HepG2 (cell line): ENCODE data around the gene CBLN3. TPM values are rescaled to one million over a fixed set of nuclear protein-coding genes. Genes with fewer than 3 reads are reported as not detected.

Experiments
- ATRX ChIP-seq: sonication (generic); formaldehyde crosslinking; IDR thresholded peaks from 2 replicates; pipeline ENCODE4 v1.4.0; 2020; ENCODE audit warnings: missing genetic modification reagents, borderline replicate concordance
- BORCS8-MEF2B ChIP-seq: sonication (generic); formaldehyde crosslinking; IDR thresholded peaks from 2 replicates; pipeline ENCODE4 v1.8.0; 2022; ENCODE audit warnings: mild to moderate bottlenecking, missing genetic modification reagents
- GATAD2A ChIP-seq: IDR thresholded peaks from 2 replicates; pipeline ENCODE4 v1.6.1; 2016
- KDM3A ChIP-seq: IDR thresholded peaks from 2 replicates; pipeline ENCODE4 v1.6.1; 2018; ENCODE audit warnings: low read depth, missing compliant biosample characterization
- NAIF1 ChIP-seq: sonication (generic); formaldehyde crosslinking; IDR thresholded peaks from 2 replicates; pipeline ENCODE4 v1.5.0; 2020; ENCODE audit warnings: mild to moderate bottlenecking, missing genetic modification reagents, borderline replicate concordance
- NPAS2 ChIP-seq: sonication (generic); formaldehyde crosslinking; IDR thresholded peaks from 2 replicates; pipeline ENCODE4 v1.8.0; 2022; ENCODE audit warnings: mild to moderate bottlenecking, missing genetic modification reagents, borderline replicate concordance
- TEF ChIP-seq: sonication (generic); formaldehyde crosslinking; IDR thresholded peaks from 2 replicates; pipeline ENCODE4 v1.5.0; 2020; ENCODE audit warnings: missing genetic modification reagents
- TFDP1 ChIP-seq: IDR thresholded peaks from 2 replicates; pipeline ENCODE4 v1.6.1; 2016; ENCODE audit warnings: missing compliant biosample characterization, missing genetic modification reagents, borderline replicate concordance
- YY1 ChIP-seq: IDR thresholded peaks from 2 replicates; pipeline ENCODE4 v1.6.1; 2011; ENCODE audit warnings: low read length, low read depth, moderate library complexity, mild to moderate bottlenecking; ENCODE audit not compliant: insufficient read depth, insufficient replicate concordance
- ZBTB49 ChIP-seq: sonication (generic); formaldehyde crosslinking; IDR thresholded peaks from 2 replicates; pipeline ENCODE4 v1.4.0; 2020; ENCODE audit warnings: missing genetic modification reagents, borderline replicate concordance
- ZNF275 ChIP-seq: sonication (generic); formaldehyde crosslinking; IDR thresholded peaks from 2 replicates; pipeline ENCODE4 v1.8.0; 2022; ENCODE audit warnings: missing genetic modification reagents, mild to moderate bottlenecking, inconsistent platforms, borderline replicate concordance
- ZNF333 ChIP-seq: sonication (generic); formaldehyde crosslinking; IDR thresholded peaks from 2 replicates; pipeline ENCODE4 v1.4.0; 2020; ENCODE audit warnings: mild to moderate bottlenecking, missing genetic modification reagents, borderline replicate concordance
- ZNF451 ChIP-seq: sonication (generic); formaldehyde crosslinking; IDR thresholded peaks from 2 replicates; pipeline ENCODE4 v1.5.0; 2020; ENCODE audit warnings: mild to moderate bottlenecking, missing genetic modification reagents
- polyA plus RNA-seq, 8 experiments: library from polyadenylated mRNA; depleted of rRNA in 3 of 8; stranded (reverse) in 7 of 8; unstranded in 1 of 8; fragments of >200 nt; fragmentation: Illumina TruSeq in 4 of 8; extraction: Trizol in 4 of 8; gene quantifications; 2 replicates each; pipeline versions ENCODE4 v1.2.1 to v1.2.3, GENCODE V29; 2011 to 2016; ENCODE audit warnings: low read depth in 4 of 8, missing spikeins in 1 of 8, mixed read lengths in 1 of 8; ENCODE audit not compliant: insufficient read depth in 1 of 8
- total RNA-seq, 5 experiments: library from RNA; depleted of rRNA; stranded (reverse); fragments of >200 nt; fragmentation: Illumina TruSeq; extraction: Trizol; gene quantifications; 2 replicates each; pipeline ENCODE4 v1.2.3, GENCODE V29; 2016; ENCODE audit warnings: low read depth in 1 of 5
- TF ChIP-seq, protein P1 (sequence below): sonication (generic); formaldehyde crosslinking; conservative IDR thresholded peaks from 2 replicates; pipeline ENCODE4 v1.4.0; 2020; ENCODE audit warnings: missing genetic modification reagents
- TF ChIP-seq, protein P2 (sequence below): sonication (generic); formaldehyde crosslinking; IDR thresholded peaks from 2 replicates; pipeline ENCODE4 v1.9.0; 2022; ENCODE audit warnings: missing genetic modification reagents, mild to moderate bottlenecking, borderline replicate concordance

Gene CBLN3
- total and polyA plus RNA-seq, 2 of the 13 experiments (the other 11 are each of a cell fraction or from before 2014, with no cell fraction given) = 0.66 to 0.98 TPM

GRCh38 chr14:24429395-24430142 is at the start of gene CBLN3, which contains the start of gene KHNYN (continued):
- peak; percentile 85 for TF ChIP-seq BORCS8-MEF2B (CRISPR knock-in tag)
- TF ChIP-seq, protein P1, sequence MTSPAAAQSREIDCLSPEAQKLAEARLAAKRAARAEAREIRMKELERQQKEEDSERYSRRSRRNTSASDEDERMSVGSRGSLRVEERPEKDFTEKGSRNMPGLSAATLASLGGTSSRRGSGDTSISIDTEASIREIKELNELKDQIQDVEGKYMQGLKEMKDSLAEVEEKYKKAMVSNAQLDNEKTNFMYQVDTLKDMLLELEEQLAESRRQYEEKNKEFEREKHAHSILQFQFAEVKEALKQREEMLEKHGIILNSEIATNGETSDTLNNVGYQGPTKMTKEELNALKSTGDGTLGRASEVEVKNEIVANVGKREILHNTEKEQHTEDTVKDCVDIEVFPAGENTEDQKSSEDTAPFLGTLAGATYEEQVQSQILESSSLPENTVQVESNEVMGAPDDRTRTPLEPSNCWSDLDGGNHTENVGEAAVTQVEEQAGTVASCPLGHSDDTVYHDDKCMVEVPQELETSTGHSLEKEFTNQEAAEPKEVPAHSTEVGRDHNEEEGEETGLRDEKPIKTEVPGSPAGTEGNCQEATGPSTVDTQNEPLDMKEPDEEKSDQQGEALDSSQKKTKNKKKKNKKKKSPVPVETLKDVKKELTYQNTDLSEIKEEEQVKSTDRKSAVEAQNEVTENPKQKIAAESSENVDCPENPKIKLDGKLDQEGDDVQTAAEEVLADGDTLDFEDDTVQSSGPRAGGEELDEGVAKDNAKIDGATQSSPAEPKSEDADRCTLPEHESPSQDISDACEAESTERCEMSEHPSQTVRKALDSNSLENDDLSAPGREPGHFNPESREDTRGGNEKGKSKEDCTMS (CRISPR knock-in tag) = no peak; the same call in 1 of the 2 replicates
- peak; percentile 83; the same call in 1 of the 2 replicates for TF ChIP-seq ZNF275 (CRISPR knock-in tag)
- TF ChIP-seq TFDP1 (CRISPR knock-in tag) = peak; percentile 68
- no peak; the same call in none of the 2 replicates for TF ChIP-seq ZNF451 (CRISPR knock-in tag)
- TF ChIP-seq GATAD2A (CRISPR knock-in tag) = peak; percentile 12; the same call in 1 of the 2 replicates
- TF ChIP-seq NAIF1 (CRISPR knock-in tag) = no peak
- TF ChIP-seq, protein P2, sequence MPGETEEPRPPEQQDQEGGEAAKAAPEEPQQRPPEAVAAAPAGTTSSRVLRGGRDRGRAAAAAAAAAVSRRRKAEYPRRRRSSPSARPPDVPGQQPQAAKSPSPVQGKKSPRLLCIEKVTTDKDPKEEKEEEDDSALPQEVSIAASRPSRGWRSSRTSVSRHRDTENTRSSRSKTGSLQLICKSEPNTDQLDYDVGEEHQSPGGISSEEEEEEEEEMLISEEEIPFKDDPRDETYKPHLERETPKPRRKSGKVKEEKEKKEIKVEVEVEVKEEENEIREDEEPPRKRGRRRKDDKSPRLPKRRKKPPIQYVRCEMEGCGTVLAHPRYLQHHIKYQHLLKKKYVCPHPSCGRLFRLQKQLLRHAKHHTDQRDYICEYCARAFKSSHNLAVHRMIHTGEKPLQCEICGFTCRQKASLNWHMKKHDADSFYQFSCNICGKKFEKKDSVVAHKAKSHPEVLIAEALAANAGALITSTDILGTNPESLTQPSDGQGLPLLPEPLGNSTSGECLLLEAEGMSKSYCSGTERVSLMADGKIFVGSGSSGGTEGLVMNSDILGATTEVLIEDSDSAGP = no peak
- peak; percentile 42 for TF ChIP-seq YY1
- no peak for TF ChIP-seq NPAS2 (CRISPR knock-in tag)
- TF ChIP-seq KDM3A (CRISPR knock-in tag) = peak; percentile 90
- peak; percentile 99 for TF ChIP-seq ZNF333 (CRISPR knock-in tag)
- no peak for TF ChIP-seq ATRX (CRISPR knock-in tag)
- 0 out of 2 replicates have a peak, but pooled peaks have one; percentile 83 for TF ChIP-seq ZBTB49
- TF ChIP-seq TEF (CRISPR knock-in tag) = no peak; the same call in 1 of the 2 replicates
